ENCODE measurements around the gene MMGT1. TPM values are rescaled to one million over a fixed set of nuclear protein-coding genes. Genes with fewer than 3 reads are reported as not detected.
A peak's percentile ranks its signal among the peaks of the same experiment; 100 is the strongest.

Gene MMGT1
- total RNA-seq, 1 donor from 2014 or later, result 16.9 TPM

DNA sequence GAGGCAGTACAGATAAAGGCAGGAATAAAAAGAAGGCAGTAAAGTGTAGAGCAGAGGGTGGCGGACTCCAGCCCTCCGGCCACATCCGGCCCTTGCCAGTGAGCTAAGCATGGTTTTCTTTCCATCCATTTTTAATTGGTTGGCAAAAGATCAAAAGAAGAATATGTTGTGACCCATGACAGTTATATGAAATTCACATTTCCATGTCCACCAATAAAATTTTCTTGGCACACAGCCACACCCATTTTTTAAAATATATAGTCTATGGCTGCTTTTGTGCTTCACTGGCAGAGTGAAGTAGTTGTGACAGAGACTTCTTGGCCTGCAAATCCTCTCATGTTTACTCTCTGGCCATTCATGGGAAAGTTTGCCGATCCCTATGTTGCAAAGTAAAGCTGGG lies 41.2 kb upstream of the MMGT1 start:
- Mint-ChIP-seq H3K9me3 (peaks cover 40% of the 10 kb centered on the region), H3K27ac (peak overlapping the region; percentile 15), H3K27me3 (ENCODE audit: low read depth) (no peaks in the 10 kb centered on the region), H3K4me1 (no peaks in the 10 kb centered on the region), H3K36me3 (peaks cover 19% of the 10 kb centered on the region), H3K4me3 (no peak overlapping the region)
- DNase-seq (ENCODE audit: low spot score in 2 of 2, unreplicated experiment in 2 of 2), result no peak
- TF ChIP-seq, protein P1, sequence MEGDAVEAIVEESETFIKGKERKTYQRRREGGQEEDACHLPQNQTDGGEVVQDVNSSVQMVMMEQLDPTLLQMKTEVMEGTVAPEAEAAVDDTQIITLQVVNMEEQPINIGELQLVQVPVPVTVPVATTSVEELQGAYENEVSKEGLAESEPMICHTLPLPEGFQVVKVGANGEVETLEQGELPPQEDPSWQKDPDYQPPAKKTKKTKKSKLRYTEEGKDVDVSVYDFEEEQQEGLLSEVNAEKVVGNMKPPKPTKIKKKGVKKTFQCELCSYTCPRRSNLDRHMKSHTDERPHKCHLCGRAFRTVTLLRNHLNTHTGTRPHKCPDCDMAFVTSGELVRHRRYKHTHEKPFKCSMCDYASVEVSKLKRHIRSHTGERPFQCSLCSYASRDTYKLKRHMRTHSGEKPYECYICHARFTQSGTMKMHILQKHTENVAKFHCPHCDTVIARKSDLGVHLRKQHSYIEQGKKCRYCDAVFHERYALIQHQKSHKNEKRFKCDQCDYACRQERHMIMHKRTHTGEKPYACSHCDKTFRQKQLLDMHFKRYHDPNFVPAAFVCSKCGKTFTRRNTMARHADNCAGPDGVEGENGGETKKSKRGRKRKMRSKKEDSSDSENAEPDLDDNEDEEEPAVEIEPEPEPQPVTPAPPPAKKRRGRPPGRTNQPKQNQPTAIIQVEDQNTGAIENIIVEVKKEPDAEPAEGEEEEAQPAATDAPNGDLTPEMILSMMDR (IDR thresholded peaks at IDR 0.05; ENCODE audit: unreplicated experiment), result no peak

DNA sequence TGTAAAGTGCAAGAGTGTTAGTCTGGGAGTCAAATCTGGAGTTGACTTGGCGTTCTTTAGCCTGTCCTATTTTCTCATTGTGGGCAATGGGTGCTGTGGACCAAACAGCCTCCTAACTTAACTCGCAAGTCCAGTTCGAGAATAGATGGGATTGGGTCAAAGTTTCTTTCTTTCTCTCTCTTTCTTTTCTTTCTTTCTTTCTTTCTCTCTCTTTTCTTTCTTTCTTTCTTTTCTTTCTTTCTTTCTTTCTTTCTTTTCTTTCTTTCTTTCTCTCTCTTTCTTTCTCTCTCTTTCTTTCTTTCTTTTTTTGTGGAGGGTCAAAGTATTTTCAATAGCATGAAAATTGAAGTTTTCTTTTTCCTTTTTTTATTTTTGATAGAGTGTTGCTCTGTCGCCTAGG lies 14.5 kb upstream of the MMGT1 start:
- Mint-ChIP-seq H3K9me3 (peaks cover 28% of the 10 kb centered on the region), H3K27ac (no peak overlapping the region), H3K36me3 (peaks cover 7% of the 10 kb centered on the region), H3K27me3 (ENCODE audit: low read depth) (no peaks in the 10 kb centered on the region), H3K4me3 (no peak overlapping the region), H3K4me1 (peaks cover 22% of the 10 kb centered on the region)
- DNase-seq (ENCODE audit: low spot score in 2 of 2, unreplicated experiment in 2 of 2), result no peak
- TF ChIP-seq, protein P1 (IDR thresholded peaks at IDR 0.05; ENCODE audit: unreplicated experiment), result no peak

DNA sequence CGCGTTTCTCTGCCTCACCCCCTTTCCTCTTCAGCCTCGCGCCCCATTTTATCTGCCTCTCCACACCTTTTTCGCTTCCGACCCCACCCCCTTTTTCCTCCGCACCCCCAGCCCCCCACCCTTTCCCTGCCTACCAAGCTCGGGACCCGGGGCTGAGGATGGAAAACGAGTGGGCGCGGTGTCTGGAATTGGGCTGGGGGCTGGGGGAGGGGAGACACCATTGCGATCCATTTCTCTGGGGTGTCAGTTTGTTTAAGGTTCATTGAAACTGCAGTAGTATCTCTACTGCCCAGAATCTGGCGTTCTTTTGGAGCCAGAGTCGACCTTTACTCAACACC lies 12.2 kb upstream of the MMGT1 start:
- TF ChIP-seq, protein P1 (IDR thresholded peaks at IDR 0.05; ENCODE audit: unreplicated experiment), result no peak

DNA sequence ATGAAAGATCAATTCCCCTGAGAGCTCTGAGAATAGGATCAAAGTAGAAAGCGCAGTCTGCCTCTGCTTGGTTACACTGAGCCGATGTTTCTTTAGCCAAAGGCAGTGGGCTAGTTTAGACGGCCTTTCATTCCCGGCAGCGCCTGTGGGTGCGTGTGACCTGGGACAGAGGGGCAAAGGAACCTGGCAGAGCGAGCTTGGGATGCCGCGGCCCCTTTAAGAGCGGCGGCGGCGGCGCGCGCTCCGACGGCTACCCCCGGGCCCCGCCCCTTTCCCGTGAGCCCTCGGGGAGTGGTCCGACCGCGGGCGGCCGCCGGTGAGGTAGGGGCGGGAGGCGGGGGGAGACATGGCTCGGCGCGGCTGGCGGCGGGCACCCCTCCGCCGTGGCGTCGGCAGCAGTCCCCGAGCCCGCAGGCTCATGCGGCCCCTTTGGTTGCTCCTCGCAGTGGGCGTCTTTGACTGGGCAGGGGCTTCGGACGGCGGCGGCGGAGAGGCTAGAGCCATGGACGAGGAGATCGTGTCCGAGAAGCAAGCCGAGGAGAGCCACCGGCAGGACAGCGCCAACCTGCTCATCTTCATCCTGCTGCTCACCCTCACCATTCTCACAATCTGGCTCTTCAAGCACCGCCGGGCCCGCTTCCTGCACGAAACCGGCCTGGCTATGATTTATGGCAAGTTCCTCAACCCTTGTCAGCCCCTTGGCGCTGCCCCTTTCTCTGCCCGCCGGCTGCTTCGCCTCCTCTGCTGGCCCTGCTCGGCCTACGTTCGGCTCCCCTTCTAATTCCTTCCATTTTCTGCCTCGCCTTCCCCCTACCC lies 11.6 kb upstream of the MMGT1 start, which contains the start of gene SLC9A6:
TSS of gene SLC9A6 (plus strand) at position 279 of the 816 bp plus-strand sequence. CDS start at position 503, 224 bp downstream.
- Mint-ChIP-seq H3K36me3 (no peaks in the 10 kb centered on the region), H3K4me1 (peaks cover 27% of the 10 kb centered on the region), H3K27ac (peak within 1 kb of the TSS; percentile 91), H3K9me3 (peaks cover 14% of the 10 kb centered on the region), H3K4me3 (peak within 1 kb of the TSS; percentile 82), H3K27me3 (ENCODE audit: low read depth) (no peaks in the 10 kb centered on the region)
- peak; percentile 45 to 64 for DNase-seq (ENCODE audit: low spot score in 2 of 2, unreplicated experiment in 2 of 2)
- TF ChIP-seq, protein P1 (IDR thresholded peaks at IDR 0.05; ENCODE audit: unreplicated experiment), result no peak

More for the DNA sequence above, 12.2 kb upstream of the MMGT1 start:
- no peak for DNase-seq (ENCODE audit: low spot score in 2 of 2, unreplicated experiment in 2 of 2)
- Mint-ChIP-seq H3K27ac (peak overlapping the region; percentile 81), H3K36me3 (peaks cover 2% of the 10 kb centered on the region), H3K4me1 (peaks cover 27% of the 10 kb centered on the region), H3K9me3 (peaks cover 17% of the 10 kb centered on the region), H3K27me3 (ENCODE audit: low read depth) (no peaks in the 10 kb centered on the region), H3K4me3 (peak overlapping the region; percentile 82)

DNA sequence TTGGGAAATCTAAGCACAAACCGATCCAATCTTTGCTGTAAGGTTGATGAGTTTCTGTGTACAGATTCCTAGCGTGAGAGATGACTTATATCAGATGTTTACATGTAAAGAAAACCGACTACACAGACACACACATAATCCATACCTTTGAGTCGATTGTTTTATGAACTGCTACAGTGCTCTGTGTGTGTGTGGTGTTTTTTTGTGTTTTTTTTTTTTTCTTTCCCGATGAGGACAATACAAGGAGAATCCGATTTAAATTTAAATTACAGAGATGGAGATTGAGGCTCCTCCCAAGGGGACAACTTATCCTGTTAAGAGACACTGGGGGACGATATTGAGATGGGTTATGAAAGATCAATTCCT lies 11.0 kb upstream of the MMGT1 start:
- peaks cover 27% of the 10 kb centered on the region for H3K4me1 Mint-ChIP-seq
- peak overlapping the region; percentile 91 for H3K27ac Mint-ChIP-seq

More for the DNA sequence above, 11.0 kb upstream of the MMGT1 start:
- H3K4me3 Mint-ChIP-seq, result peak overlapping the region; percentile 81
- TF ChIP-seq, protein P1 (IDR thresholded peaks at IDR 0.05; ENCODE audit: unreplicated experiment), result no peak
- no peaks in the 10 kb centered on the region for H3K27me3 Mint-ChIP-seq (ENCODE audit: low read depth)
- DNase-seq (ENCODE audit: low spot score in 2 of 2, unreplicated experiment in 2 of 2), result no peak
- peaks cover 13% of the 10 kb centered on the region for H3K9me3 Mint-ChIP-seq
- no peaks in the 10 kb centered on the region for H3K36me3 Mint-ChIP-seq

All from mesothelial cell of epicardium (in vitro differentiated cells).